Measurements from ENCODE around the gene CGNL1.

Gene CGNL1

DNA sequence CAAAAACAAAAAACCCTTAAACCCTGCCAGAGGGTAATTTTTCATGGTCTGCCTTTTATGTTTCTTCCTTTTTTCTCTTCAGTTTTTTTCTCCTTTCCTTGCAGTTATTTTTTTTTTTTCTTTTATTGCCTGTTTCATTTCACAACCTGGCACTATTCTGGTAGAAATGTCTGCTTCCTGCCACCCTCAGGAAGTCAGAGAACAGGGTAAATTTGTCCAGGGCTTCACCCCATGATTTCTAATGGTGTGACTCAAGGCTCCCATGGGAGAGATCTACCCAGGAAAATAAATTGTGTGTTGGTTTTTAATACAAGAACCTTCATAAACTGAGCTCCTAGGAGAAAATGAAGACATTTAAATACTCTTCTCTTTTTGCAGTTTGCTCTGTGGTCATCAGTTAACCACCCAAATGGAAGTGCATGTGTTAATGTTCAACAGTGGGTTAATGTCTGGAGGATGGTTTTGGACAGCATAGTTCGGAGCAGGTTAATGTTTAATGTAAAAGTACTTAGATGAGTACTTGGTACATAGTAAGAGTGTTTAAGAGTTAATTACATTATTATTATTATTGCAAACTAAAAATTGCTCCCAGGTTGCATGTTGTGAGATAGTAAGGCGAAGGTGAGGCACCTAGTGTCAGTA is 45.9 kb downstream of the CGNL1 start:
- H3K9me2 ChIP-seq (replicated peaks; ENCODE audit: low read depth, low read length): no peaks in the 10 kb centered on the region
- no peaks in the 10 kb centered on the region for H3F3A ChIP-seq (ENCODE audit: low read depth)
- H3K4me2 ChIP-seq (ENCODE audit: low read depth, low read length, poor library complexity, severe bottlenecking): peak overlapping the region; percentile 60
- peak overlapping the region; percentile 74 for H2AFZ ChIP-seq (ENCODE audit: low read length)
- H3K4me3 ChIP-seq (ENCODE audit: low read length, poor library complexity, severe bottlenecking): peak overlapping the region; percentile 18
- TF ChIP-seq EZH2phosphoT487 (IDR thresholded peaks at IDR 0.05; ENCODE audit: borderline replicate concordance): no peak
- TF ChIP-seq, protein P1, sequence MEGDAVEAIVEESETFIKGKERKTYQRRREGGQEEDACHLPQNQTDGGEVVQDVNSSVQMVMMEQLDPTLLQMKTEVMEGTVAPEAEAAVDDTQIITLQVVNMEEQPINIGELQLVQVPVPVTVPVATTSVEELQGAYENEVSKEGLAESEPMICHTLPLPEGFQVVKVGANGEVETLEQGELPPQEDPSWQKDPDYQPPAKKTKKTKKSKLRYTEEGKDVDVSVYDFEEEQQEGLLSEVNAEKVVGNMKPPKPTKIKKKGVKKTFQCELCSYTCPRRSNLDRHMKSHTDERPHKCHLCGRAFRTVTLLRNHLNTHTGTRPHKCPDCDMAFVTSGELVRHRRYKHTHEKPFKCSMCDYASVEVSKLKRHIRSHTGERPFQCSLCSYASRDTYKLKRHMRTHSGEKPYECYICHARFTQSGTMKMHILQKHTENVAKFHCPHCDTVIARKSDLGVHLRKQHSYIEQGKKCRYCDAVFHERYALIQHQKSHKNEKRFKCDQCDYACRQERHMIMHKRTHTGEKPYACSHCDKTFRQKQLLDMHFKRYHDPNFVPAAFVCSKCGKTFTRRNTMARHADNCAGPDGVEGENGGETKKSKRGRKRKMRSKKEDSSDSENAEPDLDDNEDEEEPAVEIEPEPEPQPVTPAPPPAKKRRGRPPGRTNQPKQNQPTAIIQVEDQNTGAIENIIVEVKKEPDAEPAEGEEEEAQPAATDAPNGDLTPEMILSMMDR (conservative IDR thresholded peaks at IDR 0.05; ENCODE audit: low read length): no peak
- H3K4me1 ChIP-seq (ENCODE audit: insufficient read depth, low read length, poor library complexity, severe bottlenecking): peaks cover 23% of the 10 kb centered on the region
- peak overlapping the region; percentile 11 for H3K9ac ChIP-seq (ENCODE audit: low read depth, low read length, poor library complexity, severe bottlenecking)
- H4K20me1 ChIP-seq (ENCODE audit: insufficient read depth, low read length, poor library complexity, severe bottlenecking): no peaks in the 10 kb centered on the region
- no peaks in the 10 kb centered on the region for H3K79me2 ChIP-seq (ENCODE audit: insufficient read depth, low read length)
- H3K36me3 ChIP-seq (ENCODE audit: insufficient read depth, low read length): no peaks in the 10 kb centered on the region
- H3K27me3 ChIP-seq (ENCODE audit: insufficient read depth, low read length, poor library complexity, severe bottlenecking): no peaks in the 10 kb centered on the region
- no peaks in the 10 kb centered on the region for H3K9me3 ChIP-seq (ENCODE audit: insufficient read depth, low read depth, low read length)

DNA sequence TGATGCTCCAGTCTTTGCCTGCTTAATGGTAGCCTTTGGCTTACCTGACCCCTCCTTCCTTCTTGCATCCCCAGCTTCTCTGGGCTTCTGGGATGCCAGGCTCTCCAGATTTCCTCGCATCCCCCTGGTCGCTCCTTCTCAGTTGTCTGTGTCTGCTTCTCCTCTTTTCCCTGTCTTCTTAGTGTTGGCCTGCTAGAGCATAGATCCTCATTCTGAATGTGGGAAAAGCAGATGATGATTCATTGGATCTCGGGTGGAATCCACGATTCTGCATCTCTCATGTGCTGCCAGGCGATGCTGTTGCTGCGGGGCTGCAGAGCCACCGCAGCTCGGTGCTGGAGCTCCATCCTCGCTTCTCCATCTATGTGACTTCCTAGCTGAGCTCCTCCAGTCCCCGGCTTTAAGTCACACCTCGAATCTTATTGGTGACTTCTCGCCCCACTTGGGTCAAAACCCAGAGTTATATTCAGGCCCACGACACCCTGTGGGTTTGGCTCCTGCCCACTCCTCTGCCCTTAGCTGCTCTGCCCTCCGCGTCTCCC is 47.4 kb downstream of the CGNL1 start:
- Histone ChIP-seq H3K4me2 (ENCODE audit: low read depth, low read length, poor library complexity, severe bottlenecking) (no peak overlapping the region), H2AFZ (ENCODE audit: low read length) (no peak overlapping the region), H3K27me3 (ENCODE audit: insufficient read depth, low read length, poor library complexity, severe bottlenecking) (no peaks in the 10 kb centered on the region), H3K9me3 (ENCODE audit: insufficient read depth, low read depth, low read length) (no peaks in the 10 kb centered on the region), H3F3A (ENCODE audit: low read depth) (no peaks in the 10 kb centered on the region), H4K20me1 (ENCODE audit: insufficient read depth, low read length, poor library complexity, severe bottlenecking) (no peaks in the 10 kb centered on the region), H3K9ac (ENCODE audit: low read depth, low read length, poor library complexity, severe bottlenecking) (no peak overlapping the region), H3K79me2 (ENCODE audit: insufficient read depth, low read length) (no peaks in the 10 kb centered on the region), H3K9me2 (replicated peaks; ENCODE audit: low read depth, low read length) (no peaks in the 10 kb centered on the region), H3K4me3 (ENCODE audit: low read length, poor library complexity, severe bottlenecking) (no peak overlapping the region), H3K4me1 (ENCODE audit: insufficient read depth, low read length, poor library complexity, severe bottlenecking) (peaks cover 23% of the 10 kb centered on the region), H3K36me3 (ENCODE audit: insufficient read depth, low read length) (no peaks in the 10 kb centered on the region)
- TF ChIP-seq, protein P1 (conservative IDR thresholded peaks at IDR 0.05; ENCODE audit: low read length): no peak
- TF ChIP-seq EZH2phosphoT487 (IDR thresholded peaks at IDR 0.05; ENCODE audit: borderline replicate concordance): no peak

DNA sequence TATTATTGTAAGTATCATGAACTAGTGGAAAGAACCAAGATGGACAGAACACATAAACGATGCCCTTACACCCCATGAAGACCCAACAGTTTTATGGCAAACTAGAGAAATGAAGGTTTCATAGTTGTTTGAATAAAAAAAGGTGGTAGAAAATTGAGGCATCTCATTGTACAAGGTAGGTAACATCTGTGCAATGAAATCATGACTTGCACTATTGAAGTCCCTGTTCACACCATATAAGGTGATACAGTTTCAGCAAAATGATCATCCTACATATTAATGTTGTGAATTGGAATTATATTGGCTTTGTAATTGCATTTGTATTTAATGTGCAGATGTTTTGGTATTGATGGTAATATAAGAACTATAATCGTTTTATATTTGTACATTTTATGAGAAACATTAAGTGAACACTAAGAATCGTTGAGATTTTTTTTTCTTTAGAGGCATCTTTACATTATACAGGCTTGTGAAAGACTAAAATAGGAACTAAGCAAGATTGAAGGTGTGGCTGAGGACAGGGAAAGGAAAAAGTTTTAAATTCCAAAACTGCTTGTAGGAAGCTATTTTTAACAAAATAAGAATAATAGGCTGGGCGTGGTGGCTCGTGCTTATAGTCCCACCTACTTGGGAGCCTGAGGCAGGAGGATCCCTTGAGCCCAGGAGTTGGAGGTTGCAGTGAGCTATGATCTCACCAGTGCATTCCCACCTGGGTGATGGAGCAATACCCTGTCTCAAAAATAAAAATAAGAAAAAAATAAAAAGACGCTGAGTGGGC is 48.5 kb downstream of the CGNL1 start:
- Histone ChIP-seq H3K79me2 (ENCODE audit: insufficient read depth, low read length) (no peaks in the 10 kb centered on the region), H4K20me1 (ENCODE audit: insufficient read depth, low read length, poor library complexity, severe bottlenecking) (no peaks in the 10 kb centered on the region), H3K9me3 (ENCODE audit: insufficient read depth, low read depth, low read length) (no peaks in the 10 kb centered on the region), H3K4me2 (ENCODE audit: low read depth, low read length, poor library complexity, severe bottlenecking) (no peak overlapping the region), H3K36me3 (ENCODE audit: insufficient read depth, low read length) (no peaks in the 10 kb centered on the region), H3K9me2 (replicated peaks; ENCODE audit: low read depth, low read length) (no peaks in the 10 kb centered on the region), H2AFZ (ENCODE audit: low read length) (no peak overlapping the region), H3K27me3 (ENCODE audit: insufficient read depth, low read length, poor library complexity, severe bottlenecking) (no peaks in the 10 kb centered on the region), H3K4me3 (ENCODE audit: low read length, poor library complexity, severe bottlenecking) (no peak overlapping the region), H3F3A (ENCODE audit: low read depth) (no peaks in the 10 kb centered on the region), H3K4me1 (ENCODE audit: insufficient read depth, low read length, poor library complexity, severe bottlenecking) (peaks cover 23% of the 10 kb centered on the region), H3K9ac (ENCODE audit: low read depth, low read length, poor library complexity, severe bottlenecking) (no peak overlapping the region)
- TF ChIP-seq, protein P1 (conservative IDR thresholded peaks at IDR 0.05; ENCODE audit: low read length): no peak
- TF ChIP-seq EZH2phosphoT487 (IDR thresholded peaks at IDR 0.05; ENCODE audit: borderline replicate concordance): no peak

Measured in Loucy (cell line).